ENCODE measurements around the gene DDX5.
"Not testable (repeated sequence)": the region's sequence is repeated elsewhere in the genome, so short reads cannot be mapped to it uniquely, and the experiment has no call there.

DDX5 gene

DNA sequence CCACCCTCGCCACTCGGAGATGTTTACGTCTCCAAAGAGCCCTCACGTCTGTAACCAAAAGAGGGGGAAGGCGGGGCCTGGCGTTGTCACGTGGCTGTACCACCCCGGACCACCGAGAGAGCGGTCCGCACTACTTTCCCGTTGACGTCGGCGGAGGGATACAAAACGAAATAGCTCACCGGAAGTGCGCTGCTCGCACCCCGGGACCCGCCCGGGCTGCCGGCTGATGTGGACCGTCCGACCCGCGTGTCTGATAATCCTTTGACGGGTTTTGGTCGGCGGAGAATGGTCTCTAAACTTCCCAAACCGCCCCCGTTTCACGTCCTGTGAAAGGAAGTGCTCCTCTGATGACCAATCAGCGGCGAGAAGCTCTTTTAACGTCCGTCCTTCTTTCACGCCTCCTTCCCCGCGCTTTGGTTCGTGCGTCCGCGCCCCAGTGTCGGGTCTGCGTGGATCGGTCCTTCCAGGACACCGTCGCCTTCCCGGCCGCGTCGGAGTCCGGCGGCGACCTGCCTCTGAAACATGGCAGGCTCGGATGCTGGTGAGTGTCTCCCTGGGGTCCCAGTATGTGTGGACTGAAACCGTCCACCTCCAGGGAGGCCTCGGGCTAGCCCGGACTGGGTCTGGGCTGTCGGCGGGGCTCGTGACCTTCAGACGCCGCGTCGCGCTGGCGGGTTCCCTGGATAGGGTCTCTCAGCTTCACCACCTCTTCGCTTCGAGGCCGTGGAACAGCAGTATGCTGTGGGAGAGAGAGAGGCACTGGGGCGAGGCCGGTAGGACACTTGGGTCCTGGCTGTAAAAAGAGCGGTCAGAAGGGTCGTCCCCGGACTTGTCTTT lies 705 bp upstream of the DDX5 start, which contains the start of gene CEP95:
Gene CEP95, plus strand, starts transcription at position 402 of the 837 bp plus-strand sequence. Its CDS starts 121 bp downstream, at position 523.
- DNase-seq = peak; percentile 92

DNA sequence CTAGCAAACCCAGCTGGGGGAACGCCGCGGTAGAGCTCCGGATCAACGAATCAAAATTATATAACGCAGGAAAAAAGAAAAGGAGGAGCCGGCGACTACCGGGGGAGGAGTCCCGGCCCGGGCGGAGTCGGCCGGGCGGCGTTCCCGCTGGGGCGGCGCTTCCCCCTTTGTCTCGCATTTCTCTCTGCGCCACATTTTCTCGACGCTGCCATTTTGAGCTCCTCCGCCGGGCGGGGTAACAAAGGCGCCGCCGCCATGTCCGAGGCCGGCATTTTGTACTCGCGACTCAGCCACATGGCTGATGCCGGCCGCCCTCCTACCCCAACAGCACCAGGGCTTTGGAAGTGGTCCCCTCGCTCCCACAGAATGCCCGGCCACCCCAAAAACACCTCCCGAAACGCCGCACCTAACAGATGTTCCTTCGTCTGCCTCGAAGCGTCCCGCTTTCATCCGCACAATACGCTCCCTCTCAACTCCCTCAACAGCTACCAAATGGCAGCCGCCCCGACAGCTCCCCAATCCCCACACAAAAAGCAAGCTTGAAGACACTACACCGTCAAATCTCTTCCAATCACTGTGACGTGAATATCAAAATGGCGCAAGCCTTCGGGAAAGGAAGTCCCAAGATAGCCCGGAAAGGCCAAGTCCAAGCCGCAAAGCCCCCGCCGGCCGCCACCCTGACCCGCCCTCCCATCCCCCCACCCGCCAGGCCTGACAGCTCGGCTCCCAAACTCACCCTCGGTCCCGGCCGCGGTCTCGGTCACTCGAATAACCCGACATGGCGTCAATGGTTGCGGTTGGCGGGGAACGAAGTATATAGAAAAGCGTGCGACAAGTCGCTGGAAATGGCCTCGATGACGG lies 519 bp downstream of the DDX5 start:
- peak; percentile 65 for DNase-seq

DNA sequence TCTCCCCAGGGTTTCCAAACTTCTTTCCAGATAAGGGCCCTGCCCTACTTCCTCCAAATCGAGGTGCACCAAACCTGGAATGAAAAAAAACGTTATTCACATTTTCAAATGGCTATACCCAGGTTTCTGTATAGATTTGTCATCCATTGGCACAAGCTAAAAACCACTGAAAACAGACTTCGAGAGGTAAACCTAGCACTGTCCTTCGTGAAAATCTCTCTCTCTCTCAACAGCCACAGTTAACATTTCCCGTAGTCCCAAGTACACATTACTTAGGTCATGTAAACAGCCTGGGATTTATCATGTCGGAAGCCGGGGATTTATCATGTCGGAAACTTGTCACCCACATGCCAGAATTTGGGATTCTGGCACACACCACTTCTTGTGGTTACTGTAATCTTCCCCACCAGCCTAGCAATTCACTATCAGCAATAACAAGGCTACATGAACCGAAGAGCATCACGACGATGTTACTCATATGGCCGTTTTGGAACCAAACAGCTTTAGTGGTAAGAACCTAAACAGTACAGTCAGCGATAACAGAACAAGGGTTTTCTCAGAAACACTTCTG lies 1.2 kb downstream of the DDX5 start:
- no peak for DNase-seq

DNA sequence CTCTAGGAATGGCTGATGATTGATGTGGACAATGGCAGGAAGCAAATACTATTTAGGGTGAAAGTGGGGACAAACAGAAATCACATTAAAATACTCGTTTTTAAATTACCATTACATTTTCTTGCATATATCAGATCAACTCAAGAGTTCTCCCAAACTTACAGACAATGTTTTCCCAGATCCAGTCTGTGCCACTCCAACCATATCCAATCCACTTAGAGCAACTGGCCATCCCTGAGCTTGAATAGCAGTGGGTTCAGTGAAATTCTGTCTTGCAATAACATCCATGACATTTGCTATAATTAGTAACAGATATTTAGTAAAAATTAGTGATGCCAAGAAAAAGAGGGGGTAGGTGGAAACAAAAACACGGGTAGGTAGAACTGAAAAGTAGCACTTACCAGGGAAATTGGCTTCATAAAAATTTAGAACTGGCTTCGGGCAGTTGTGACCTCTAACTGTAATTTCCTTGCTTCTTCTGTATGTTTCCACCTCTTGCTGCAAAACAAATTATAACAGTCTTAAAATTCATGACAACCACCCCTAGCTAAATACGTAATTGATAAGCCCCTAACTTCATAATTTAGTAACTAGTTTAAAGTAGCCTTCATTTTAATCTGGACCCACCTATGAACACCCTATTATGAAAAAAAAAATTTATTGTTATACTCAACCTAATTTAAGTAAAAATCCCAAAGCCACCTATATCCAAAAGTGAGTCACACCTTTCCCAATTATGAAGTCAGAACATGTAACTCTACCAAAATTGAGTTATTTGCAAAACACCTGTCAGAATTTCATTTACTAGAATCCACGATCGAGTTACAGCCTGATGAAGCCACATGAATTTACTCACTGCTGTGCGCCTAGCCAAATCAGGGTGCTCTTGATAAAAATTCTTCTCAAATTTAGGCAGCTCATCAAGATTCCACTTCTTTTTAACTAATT lies 2.0 kb downstream of the DDX5 start:
- no peak for DNase-seq

DNA sequence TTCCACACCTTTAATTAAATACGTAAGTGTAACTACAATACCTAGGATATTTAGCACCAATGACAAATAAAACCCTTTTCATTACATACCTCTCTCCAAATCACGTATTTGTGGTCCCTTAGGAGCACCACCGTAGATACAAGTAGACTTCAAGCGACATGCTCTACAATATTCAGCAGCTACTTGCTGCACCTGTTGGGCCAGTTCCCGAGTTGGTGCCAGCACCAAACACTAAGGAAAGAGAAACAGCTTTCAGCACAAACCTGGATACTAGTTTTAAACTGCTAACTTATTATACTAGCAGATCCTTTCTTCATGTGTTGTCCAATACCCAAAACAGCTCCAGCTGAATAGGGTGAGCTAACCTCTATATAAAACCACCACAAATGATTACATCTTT lies 2.7 kb downstream of the DDX5 start:
- DNase-seq = no peak

DNA sequence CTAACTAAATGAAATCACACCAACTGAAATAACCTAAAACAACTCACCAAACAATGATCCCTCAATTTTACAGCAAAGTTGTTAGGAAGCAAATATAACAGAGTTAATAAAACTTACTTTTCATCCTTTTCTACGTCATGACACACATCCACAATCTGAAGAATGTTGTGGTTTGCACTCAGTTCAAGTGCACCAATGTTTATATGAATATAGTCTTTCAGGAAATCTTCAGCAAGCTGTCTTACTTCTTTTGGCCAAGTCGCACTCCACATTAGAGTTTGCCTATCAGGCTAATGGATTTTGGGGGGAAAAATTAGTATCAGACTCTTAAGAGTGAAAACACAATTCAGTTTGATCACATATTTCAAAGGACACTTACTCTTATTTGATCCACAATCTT lies 3.3 kb downstream of the DDX5 start:
- DNase-seq = no peak

DNA sequence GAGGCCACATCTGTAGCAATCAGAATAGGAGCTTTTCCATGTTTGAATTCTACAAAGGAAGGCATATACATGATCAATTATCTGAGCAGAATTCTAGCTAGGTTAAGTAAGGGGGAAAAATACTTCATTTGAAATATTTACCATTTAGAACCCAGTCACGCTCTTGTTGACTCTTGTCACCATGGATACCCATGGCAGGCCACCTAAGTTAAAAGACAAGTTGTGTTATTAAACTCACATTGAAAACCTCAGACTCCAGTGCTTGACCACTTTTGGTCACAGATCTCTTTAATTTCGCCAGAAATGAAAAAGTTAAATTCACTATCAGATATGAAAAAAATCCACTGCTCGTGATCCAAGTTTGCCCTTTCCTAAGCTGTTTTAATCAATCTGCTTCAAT lies 4.1 kb downstream of the DDX5 start:
- no peak for DNase-seq

DNA sequence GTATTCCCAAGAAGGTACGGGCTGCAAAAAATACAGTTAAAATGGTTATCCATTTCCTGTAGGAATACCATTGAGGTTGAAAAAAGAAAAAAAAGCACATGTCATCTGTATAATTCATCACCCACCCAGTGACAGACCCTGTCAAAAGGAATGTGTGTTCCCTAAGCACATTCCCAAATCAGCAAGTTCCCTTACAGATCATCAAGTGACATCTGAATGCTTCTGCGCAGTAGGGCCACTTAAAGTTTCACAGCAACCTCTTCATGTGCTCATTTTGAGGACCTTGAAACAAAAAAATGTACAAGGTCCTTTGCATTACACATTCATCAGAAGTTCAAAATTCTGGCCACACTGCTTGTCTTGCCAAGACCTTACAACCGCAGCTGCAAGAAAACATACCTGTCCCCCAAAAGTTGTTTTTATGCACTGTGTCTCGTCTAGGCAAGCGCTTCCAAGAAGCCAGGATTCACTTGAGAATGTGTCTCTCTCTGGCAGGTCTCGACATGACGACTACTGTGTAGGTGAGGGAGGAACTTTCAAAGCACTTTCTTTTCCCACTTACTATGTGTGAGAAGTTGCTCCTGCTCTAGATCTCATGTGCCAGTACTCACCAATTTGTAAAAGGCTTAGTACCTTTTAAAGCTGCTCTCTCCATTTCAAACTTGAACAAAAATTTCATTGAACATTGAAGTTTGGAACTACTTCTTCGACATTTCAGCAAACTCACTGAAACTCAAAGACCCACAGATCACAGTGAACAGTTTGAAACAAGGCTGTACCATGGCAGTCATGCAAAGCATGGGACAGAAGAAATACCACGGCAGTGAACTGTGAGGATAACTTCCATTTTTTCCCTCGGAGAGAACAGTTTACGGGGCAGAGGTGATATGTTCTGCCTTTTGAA lies 5.0 kb downstream of the DDX5 start:
- DNase-seq = no peak

DNA sequence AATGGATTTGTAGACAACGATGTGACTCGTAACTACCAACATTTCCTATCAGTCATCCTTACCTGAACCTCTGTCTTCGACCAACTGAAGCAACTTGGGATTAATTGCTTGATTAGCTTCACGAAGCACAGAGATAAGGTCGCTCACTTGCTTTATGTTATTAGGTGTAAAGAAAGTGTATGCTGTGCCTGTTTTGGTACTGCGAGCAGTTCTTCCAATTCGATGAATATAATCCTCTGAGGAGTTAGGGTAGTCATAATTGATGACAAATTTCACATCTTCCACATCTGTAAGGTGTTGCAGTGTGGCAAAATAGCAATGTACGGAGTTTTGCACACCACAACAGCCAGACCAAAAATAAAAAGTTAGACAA lies 5.6 kb downstream of the DDX5 start:
- no peak for DNase-seq

DNA sequence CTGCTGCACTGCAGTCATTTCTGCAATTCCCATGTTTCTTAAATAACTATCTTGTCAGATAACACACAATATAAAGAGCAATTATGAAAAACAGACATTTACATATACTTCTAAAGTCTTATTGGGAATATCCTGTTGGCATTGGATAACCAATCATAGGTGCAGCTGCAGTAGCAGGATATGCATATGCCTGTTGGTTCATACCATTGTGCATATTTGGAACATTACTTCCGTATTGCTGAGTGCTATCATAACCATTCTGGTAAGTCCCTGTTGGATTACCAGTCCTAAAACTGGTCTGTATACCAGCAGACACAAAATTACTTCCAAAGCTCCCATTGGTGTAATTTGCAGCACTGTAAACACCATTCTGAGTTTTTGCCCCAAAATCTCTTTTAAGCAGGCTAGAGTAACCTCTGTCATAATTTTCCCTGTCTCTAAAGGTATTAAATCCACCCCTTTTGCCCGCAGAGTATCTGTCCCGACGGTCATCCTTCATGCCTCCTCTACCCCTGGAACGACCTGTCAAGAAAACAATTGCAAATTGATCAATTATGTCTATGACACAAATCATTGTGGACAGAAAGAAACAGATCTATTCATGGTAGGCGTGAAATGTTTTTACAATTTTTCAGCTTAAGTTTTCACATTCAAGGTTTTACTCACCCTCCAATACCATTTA lies 6.1 kb downstream of the DDX5 start:
- no peak for DNase-seq

DNA sequence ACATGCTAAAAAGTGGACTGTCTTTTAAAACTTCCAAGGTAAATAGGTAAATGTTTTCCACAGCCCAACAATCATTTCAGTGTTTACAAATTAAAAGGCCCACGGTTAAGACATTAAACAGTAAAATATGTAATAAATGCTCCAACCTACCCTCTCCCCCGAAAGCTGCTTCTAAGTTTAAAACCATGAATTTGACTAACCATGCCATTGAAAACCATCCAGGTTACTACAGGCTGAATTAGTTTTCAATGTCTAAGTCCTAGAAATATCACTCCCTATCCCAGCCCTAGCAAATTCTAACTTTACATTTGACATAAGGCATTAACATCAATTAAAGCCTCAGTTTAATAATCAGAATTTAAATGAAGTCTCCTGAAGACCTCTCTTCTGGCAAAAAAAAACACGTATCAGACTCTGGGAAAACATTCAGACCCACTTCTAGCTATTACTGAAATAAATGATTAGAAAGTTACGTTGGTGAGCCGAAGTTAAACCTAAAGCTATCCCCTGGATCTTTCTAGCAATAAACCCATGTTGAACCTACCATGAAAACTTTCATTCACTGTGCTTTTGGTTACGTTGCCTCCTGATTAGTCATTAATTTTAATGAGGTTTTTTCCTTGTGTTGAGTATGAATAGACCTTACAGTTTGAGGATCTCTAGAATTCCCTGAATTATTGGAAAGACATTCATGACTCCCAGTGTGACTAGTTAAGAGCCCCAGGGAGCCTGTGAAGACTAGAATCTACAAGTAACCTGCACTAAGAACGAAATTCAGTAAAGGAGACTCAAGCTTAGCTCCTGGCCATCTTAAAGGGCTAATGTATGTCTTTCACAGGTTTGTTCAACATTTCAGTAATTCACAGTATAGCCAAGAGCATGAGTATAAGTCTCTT lies 7.5 kb downstream of the DDX5 start:
- no peak for DNase-seq

DNA sequence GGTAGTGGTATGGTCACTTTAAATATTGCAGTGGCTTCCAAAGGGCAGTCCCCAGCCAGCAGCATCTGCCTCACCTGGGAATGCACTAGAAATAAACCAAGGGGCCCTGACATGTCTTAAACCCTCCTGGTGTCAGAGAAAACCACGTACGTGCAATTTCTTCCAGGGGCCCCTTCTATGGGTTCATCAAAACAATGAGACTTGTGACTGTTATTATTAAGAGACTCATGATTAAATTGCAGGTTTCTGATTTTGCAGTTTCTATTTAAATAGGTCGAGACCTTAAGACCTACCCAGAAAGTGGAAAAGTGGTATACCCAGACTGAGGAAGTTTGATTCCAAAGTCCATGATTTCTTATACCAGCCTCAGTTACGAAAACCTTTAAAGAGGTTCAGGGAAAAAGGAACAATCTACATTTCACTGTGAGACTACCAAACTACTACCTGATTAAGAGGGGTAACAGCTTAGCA lies 8.5 kb downstream of the DDX5 start:
- DNase-seq = no peak

DNA sequence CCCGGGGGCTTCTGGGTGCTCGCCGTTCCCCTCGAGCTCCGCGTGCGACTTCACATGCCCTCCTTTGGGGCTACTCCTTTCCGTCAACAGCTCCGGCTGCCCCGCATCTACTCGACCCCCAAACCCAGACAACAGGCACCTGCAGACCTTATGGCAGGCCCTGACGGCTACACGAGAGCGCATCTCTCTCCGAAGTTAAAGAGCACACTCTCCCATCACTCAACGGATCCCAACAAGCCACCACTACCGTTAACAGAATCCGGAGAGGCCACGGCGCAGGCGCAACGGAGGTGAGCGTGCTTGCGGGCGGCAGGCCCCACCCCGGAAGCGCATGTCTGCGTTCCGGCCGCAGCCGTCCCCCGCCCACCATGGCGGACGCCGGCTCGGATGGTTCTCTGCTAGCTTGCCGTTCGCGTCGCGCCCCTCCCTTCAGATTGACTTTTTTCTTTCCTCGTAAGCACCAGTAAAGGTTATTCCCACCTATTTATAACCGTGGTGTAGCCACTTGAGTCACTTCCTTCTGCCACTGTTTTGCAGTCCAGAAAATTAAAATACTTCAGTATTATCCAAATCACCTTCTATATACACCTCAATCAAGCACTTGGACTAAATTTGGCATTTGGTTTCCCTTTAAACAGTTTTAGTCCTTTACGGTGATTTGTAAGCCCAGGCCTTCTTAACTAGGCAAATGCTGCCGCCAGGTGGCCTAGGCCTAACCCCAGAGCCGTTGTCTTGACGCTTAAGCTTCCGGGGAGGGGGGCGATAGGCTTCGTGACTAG lies 9.1 kb downstream of the DDX5 start, which contains the start of gene POLG2:
Gene POLG2, minus strand, starts transcription at position 269 of the 779 bp plus-strand sequence. Its CDS starts 86 bp downstream, at position 183.
- DNase-seq = peak; percentile 82

DNA sequence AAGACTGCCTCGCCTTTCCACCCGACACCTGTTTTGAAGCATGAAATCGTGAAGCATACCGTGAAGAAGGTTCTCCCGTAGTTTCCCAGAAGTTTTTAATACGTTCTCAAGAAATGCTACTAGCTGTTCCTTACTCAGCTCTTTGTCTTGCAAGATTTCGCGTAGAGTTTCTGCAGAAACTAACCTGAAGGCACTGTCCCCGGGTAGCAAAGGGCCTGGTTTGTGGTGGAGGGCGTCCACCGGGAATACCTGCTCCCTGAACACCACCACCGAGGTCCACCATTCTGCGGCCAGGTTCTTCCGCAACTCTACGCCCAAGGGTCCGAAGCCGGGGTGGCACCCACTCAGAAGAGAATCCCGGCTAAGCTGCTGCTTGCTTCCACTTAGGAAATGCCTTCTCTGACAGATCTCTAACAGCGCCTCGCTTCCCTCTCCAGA lies 9.7 kb downstream of the DDX5 start:
- DNase-seq = no peak

DNA sequence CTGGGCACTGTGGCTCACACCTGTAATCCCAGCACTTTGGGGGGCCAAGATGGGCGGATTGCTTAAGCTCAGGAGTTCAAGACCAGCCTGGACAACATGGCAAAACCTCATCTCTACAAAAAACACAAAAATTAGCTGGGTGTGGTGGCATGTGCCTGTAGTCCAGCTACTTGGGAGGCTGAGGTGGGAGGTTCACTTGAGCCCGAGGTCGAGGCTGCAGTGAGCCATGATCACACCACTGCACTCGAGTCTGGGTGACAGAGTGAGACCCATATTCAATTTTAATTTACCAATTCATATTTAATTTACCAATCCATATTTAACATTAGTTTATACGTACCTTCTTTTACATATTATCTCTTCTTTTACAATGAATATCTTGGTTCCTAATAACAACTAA lies 10.8 kb downstream of the DDX5 start:
- not testable (repeated sequence) for DNase-seq

DNA sequence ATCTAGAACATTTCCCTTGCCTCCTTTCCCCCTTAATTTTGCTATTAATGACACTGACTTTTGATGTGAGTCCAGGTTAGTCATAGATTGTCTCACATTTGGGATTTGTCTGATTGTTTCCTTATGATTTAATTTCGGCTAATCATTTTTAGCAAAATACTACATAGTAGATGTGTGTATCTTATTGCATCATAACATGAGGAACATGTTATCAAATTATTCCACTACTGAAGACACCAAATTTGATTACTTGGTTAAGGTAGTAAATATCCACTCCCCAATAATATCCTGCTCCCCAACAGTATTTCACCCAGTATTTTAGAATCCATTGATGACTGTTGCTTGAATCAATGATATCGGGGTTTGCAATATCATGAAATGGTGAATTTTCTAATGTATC lies 12.0 kb downstream of the DDX5 start:
- no peak for DNase-seq

DNA sequence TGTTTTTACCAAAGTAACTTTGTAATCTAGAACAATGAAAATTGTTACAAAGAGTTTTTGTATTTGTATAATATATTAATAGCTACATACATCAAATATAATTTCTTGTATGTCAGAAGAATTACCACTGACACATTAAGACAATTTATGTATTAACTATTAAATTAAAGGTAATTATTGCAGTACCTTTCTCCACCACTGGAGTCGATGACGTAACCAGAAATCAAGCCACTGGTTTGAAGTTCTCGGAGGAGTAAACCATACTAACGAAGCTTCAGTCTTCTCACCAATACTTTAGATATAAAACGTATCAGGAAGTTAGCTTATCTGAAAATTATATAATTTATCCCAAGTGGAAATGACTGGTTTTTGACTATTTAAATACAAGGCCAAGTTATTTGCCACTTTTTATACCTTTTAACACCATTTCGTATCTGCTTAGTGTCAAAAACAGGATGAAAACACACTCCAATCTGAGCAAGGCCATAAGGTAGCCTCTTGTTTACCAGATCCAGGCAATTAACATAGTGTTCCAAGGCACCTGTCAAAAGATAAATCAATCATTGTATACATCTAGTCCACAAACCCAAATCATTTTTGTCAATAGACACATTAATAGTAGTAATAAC lies 13.5 kb downstream of the DDX5 start:
- DNase-seq = no peak

DNA sequence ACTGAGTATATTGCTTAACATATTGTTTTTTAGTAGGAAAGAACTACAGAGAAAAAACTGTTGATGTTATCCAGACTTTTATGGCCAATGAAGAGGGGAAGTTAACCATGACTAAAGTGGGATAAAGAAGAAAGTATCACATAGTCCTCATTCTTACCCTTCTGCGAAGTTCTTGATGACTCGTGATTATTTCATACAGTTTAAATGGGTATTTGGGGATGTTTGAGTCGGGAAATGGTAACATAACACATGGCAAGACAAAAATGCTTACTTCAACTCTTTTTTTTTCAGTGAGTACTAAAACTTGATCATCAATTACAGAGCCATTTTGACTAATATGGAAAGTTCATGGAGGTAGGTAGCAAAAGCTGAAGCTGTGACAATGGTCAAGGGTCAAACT lies 14.1 kb downstream of the DDX5 start:
- no peak for DNase-seq

Data from NCI-H1048 (cell line).